ENCODE measurements around the gene GSTA3. TPM values are rescaled to one million over a fixed set of nuclear protein-coding genes. Genes with fewer than 3 reads are reported as not detected.

GSTA3 gene
- total RNA-seq, 1 experiment from 2014 or later = not detected

DNA sequence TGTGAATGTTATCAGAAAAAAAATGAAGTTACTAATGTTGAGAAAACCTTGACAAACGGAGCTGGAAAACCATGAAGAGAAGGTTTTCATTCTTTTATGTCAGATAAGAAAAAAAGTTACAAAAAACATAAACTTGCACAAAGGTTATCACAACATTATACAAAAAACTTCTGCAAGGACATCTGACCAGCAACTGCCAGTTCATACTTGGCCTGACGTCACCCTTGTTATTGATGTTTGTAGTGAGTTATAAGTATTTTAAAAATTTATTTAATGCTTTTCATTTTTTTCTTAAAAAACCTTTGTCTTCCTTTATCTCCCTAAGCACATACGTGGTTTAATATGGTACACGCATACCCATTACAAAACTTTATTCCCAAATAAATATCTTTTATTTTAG lies 16.3 kb downstream of the GSTA3 start:
- Histone ChIP-seq H3K36me3 (ENCODE audit: control insufficient read depth, insufficient read depth, low read length) (no peaks in the 10 kb centered on the region), H3K4me1 (ENCODE audit: control insufficient read depth, insufficient read depth, low read length) (no peaks in the 10 kb centered on the region), H3K27ac (ENCODE audit: low read length) (no peak overlapping the region), H3K4me3 (ENCODE audit: low read depth in 2 of 2, low read length in 2 of 2) (no peak overlapping the region), H3K9me3 (ENCODE audit: control insufficient read depth, insufficient read depth, low read depth, low read length) (no peaks in the 10 kb centered on the region), H3K27me3 (ENCODE audit: control insufficient read depth, insufficient read depth, low read length) (no peaks in the 10 kb centered on the region)
- no peak for DNase-seq (ENCODE audit: low read depth, low spot score)
- intact Hi-C loops (cut with micrococcal nuclease; ENCODE audit: unreplicated experiment) (no loop called here), in situ Hi-C loops (cut with HindIII; ENCODE audit: low pct_unique_long_range_greater_than_20kb, low sequenced_read_pairs) (no loop called here)
- ATAC-seq = no peak
- no peak for TF ChIP-seq SIN3A (IDR thresholded peaks at IDR 0.05; ENCODE audit: borderline replicate concordance, insufficient read depth, low read depth, low read length)
- TF ChIP-seq, protein P1, sequence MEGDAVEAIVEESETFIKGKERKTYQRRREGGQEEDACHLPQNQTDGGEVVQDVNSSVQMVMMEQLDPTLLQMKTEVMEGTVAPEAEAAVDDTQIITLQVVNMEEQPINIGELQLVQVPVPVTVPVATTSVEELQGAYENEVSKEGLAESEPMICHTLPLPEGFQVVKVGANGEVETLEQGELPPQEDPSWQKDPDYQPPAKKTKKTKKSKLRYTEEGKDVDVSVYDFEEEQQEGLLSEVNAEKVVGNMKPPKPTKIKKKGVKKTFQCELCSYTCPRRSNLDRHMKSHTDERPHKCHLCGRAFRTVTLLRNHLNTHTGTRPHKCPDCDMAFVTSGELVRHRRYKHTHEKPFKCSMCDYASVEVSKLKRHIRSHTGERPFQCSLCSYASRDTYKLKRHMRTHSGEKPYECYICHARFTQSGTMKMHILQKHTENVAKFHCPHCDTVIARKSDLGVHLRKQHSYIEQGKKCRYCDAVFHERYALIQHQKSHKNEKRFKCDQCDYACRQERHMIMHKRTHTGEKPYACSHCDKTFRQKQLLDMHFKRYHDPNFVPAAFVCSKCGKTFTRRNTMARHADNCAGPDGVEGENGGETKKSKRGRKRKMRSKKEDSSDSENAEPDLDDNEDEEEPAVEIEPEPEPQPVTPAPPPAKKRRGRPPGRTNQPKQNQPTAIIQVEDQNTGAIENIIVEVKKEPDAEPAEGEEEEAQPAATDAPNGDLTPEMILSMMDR (IDR thresholded peaks at IDR 0.05) = no peak
- ChIA-PET POLR2A (no interaction called here), CTCF (no interaction called here)
- no TSS peak for BruUV-seq (replicated peaks)

DNA sequence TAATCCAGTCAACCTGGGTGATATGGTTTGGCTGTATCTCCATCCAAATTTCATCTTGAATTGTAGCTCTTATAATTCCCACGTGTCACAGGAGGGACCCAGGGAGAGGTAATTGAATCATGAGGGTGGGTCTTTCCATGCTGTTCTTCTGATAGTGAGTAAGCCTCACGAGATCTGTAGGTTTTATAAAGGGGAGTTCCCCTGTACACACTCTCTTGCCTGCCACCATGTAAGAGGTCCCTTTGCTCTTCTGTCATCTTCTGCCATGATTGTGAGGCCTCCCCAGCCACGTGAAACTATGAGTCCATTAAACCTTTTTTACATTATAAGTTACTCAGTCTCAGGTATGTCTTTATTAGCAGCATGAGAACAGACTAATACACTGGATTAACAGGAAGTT lies 19.5 kb downstream of the GSTA3 start:
- CTCF ChIA-PET = no interaction called here
- no peaks in the 10 kb centered on the region for H3K27me3 ChIP-seq (ENCODE audit: control insufficient read depth, insufficient read depth, low read length)
- POLR2A ChIA-PET = interaction anchor here (0.7 kb wide), 1 partner anchor 90 kb away, joined by 4 read pairs; no protein-coding TSS in a partner anchor
- BruUV-seq (replicated peaks) = no TSS peak
- H3K27ac ChIP-seq (ENCODE audit: low read length) = no peak overlapping the region
- intact Hi-C loops (cut with micrococcal nuclease; ENCODE audit: unreplicated experiment) = no loop called here
- no peak for ATAC-seq
- in situ Hi-C loops (cut with HindIII; ENCODE audit: low pct_unique_long_range_greater_than_20kb, low sequenced_read_pairs) = no loop called here
- TF ChIP-seq POLR2AphosphoS5 (IDR thresholded peaks at IDR 0.05; ENCODE audit: low read depth, low read length) = no peak
- no peak for TF ChIP-seq TCF7L2 (IDR thresholded peaks at IDR 0.05; ENCODE audit: low read depth, low read length)
- TF ChIP-seq, protein P1 (IDR thresholded peaks at IDR 0.05) = no peak
- TF ChIP-seq, protein P2, sequence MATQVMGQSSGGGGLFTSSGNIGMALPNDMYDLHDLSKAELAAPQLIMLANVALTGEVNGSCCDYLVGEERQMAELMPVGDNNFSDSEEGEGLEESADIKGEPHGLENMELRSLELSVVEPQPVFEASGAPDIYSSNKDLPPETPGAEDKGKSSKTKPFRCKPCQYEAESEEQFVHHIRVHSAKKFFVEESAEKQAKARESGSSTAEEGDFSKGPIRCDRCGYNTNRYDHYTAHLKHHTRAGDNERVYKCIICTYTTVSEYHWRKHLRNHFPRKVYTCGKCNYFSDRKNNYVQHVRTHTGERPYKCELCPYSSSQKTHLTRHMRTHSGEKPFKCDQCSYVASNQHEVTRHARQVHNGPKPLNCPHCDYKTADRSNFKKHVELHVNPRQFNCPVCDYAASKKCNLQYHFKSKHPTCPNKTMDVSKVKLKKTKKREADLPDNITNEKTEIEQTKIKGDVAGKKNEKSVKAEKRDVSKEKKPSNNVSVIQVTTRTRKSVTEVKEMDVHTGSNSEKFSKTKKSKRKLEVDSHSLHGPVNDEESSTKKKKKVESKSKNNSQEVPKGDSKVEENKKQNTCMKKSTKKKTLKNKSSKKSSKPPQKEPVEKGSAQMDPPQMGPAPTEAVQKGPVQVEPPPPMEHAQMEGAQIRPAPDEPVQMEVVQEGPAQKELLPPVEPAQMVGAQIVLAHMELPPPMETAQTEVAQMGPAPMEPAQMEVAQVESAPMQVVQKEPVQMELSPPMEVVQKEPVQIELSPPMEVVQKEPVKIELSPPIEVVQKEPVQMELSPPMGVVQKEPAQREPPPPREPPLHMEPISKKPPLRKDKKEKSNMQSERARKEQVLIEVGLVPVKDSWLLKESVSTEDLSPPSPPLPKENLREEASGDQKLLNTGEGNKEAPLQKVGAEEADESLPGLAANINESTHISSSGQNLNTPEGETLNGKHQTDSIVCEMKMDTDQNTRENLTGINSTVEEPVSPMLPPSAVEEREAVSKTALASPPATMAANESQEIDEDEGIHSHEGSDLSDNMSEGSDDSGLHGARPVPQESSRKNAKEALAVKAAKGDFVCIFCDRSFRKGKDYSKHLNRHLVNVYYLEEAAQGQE (IDR thresholded peaks at IDR 0.05; ENCODE audit: insufficient read depth in 1 of 2, low read depth in 2 of 2, low read length in 1 of 2) = no peak
- TF ChIP-seq SIN3A (IDR thresholded peaks at IDR 0.05; ENCODE audit: borderline replicate concordance, insufficient read depth, low read depth, low read length) = no peak
- no peak for DNase-seq (ENCODE audit: low read depth, low spot score)
- H3K9me3 ChIP-seq (ENCODE audit: control insufficient read depth, insufficient read depth, low read depth, low read length) = no peaks in the 10 kb centered on the region
- no peaks in the 10 kb centered on the region for H3K36me3 ChIP-seq (ENCODE audit: control insufficient read depth, insufficient read depth, low read length)
- no peak overlapping the region for H3K4me3 ChIP-seq (ENCODE audit: low read depth in 2 of 2, low read length in 2 of 2)
- H3K4me1 ChIP-seq (ENCODE audit: control insufficient read depth, insufficient read depth, low read length) = no peaks in the 10 kb centered on the region
